ENCODE results near the gene PIGK.

Gene PIGK

GRCh38 chr1:77039111-77039510 is 180.1 kb downstream of the PIGK start:
- DNase-seq (ENCODE audit: low read depth in 2 of 2): no peak

Data from activated CD8-positive, alpha-beta memory T cell treated with anti-CD3 and anti-CD28 coated beads for 4 hours (primary cell).